Activated gamma-delta T cell treated with anti-CD3 and anti-CD28 coated beads, Interleukin-2, amount 50 U/mL, for 16 hours (primary cell): ENCODE data around the gene CACNA2D1.

ENCODE experiments used
- DNase-seq: peaks from one replicate; pipeline ENCODE4 v3.0.0-alpha.2; 2020; ENCODE audit warnings: low read depth

CACNA2D1 gene

DNA sequence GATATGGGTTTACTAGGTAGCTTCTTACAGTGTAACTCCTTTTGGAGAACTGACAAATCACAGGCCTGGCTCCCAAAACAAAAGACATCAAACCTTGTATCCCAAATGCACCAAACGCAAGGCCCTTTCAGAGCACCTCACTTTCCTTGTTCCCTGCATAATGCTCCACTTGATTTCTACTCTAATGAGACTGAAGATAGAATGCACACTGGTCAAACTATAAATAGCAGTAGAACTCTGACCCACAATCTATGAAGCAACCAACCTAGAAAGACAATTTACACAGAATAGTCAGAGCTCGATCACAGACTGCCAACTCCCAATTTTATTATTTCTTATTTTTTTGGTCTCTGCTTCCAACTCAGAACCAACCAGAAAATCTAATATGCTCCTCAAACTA, 214.4 kb downstream of the CACNA2D1 start:
- DNase-seq: no peak

DNA sequence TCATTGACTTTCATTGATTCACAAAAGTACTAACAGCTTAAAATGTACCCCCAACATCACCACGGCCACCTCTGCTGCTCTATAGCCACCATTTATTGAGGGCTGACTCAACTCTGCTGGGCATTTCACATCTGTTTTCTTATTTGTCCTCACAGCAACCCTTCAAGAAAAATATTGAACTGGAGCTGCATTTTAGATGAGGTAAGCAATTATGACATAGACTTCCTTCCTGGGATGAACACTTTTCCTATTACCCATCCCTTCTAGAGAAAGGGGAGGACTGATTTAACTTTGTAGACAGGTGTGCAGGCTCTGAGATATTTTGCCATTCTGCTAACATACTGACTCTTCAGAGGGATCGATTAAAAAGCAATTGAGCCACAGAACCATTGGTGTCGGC, 217.4 kb downstream of the CACNA2D1 start:
- no peak for DNase-seq

DNA sequence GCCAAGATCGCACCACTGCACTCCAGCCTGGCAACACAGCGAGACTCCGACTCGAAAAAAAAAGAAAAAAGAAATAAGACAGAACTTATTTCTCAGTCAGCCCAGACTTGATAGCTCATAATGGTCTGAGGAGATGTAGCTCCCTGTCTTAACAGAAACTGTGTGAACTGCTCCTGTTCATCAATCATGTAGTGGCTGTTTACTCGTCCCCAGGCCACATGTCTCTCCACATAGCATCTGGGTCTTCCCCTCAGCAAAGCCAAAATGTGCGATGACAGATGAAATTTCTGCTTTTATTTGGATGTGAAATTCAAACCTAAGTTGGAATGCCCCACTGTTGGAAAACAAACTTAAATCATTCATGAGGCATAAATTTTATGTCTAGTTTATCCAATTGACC, 219.0 kb downstream of the CACNA2D1 start:
- DNase-seq: no peak

DNA sequence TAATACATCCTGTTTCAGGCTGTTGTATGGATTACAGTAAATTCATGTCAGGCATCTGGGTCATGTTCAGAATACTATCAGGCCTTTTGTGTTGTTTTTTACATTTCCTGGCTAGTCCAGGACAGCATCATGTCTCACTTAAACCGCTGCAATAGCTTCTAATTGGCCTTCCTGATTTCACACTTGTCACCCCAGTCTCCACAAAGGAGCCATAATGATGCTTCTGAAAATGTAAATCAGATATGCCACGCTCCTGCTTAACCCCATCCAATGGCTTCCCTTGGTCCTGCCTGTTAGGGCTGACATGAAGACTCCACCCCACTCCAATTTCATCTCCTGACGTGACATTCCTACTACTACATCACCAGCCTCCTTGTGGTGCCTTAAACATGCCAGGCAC, 220.0 kb downstream of the CACNA2D1 start:
- no peak for DNase-seq

DNA sequence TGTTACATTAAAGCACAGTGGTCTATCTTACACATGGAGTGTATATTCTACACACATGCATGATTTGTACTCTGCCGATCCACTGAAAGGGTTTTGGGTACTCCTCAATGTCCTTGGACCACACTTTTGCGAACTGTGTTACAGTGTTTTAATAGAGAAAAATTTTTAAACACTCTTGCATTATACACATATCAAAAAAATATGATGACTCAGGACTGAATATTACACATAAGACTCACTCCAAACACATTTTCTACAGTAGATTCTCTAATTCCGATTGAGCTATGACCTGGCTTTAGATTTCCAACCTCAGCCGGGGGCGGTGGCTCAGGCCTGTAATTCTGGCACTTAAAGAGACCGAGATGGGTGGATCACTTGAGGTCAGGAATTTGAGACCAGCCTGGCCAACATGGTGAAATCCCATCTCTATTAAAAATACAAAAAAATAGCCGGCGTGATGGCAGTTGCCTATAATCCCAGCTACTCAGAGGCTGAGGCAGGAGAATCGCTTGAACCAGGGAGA, 222.4 kb downstream of the CACNA2D1 start:
- DNase-seq: no peak

DNA sequence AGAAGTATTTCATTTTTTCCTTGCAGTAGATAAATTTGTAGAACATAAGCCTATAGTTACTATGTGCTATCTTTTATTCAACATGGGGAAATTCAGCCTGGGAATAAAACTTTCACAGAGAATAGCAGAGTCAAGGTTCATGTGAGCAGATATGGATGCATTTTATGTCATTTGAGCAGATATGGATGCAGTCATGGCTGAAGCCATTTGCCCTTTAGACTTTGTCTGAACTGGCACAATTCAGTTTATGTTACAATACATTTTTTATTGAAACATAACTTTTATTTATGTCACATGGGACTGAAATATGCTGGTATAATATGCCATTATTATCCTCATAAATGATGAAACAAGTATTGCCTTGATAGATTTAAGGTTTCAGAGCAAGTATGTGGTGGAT, 231.1 kb downstream of the CACNA2D1 start:
- DNase-seq: no peak

DNA sequence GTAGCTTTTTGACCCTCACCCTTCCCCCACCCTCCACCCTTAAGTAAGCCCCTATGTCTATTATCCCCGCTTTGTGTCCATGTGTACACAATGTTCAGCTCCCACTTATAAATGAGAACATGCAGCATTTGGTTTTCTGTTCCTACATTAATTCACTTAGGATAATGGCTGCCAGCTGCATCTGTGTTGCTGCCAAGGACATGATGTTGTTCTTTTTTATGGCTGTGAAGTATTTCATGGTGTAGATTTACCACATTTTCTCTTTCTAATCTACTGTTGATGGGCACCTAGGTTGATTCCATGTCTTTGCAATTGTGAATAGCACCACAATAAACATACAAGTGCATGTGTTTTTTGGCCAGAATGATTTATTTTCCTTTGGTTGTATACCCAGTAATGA, 232.2 kb downstream of the CACNA2D1 start:
- no peak for DNase-seq

DNA sequence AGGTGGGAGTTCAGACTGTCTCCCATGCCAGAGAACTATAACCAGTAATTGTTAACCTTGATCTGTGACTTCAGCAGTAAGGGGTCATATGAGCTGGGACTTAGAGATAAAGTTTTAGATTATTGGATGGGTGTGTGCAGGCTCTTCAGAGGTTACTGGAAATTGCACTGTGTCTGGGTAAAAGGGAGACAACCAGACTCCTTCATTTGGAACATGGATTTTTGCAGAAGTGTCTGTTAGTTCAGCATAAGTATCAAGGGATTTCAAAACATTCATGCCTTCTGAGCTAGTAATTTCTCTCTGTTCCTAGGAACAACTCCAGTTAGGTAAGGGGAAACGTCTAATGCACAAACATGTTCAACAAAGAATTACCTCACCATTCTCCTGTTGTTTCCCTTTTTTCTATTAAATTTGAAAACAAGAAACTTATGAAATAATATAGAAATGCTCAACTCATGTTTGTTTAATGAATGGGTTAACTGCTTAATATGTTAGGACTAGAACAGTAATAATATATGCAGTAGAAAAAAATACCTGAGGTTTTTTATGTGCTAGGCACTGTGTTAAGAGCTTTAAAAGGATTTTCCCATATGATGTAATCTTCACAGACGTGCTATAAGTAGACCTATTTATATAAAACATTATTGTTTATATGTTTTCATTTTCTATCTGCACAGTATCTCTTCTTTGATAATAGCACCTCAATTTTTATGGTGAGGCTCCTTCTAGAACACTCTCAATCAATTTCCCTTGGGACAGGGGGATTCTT, 233.0 kb downstream of the CACNA2D1 start:
- DNase-seq: no peak

DNA sequence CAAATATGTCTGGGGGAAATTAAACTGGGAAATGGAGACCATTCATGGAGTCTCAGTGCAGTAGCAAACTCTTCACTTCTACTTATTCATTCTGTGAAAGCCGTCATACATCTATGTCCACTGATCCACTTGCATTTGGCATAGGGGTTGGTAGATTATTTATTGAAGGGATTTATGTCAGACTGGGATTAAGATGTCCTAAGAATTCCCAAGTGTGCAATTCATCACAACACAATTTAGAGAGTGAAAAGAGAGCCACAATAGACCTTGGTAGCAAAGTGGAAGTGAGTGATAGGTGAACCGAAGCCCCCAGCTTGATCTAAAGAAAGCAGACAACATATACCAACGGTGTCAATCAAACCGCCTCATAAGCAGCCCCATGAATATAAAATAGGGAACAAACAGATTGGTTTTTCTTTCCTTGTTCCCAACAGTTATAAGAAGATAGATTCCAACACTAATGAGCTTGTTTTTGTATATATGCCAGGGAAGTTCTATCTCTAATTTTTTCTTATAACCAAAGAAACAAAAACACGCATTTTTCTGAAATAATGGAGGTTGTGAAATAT, 234.3 kb downstream of the CACNA2D1 start:
- no peak for DNase-seq

DNA sequence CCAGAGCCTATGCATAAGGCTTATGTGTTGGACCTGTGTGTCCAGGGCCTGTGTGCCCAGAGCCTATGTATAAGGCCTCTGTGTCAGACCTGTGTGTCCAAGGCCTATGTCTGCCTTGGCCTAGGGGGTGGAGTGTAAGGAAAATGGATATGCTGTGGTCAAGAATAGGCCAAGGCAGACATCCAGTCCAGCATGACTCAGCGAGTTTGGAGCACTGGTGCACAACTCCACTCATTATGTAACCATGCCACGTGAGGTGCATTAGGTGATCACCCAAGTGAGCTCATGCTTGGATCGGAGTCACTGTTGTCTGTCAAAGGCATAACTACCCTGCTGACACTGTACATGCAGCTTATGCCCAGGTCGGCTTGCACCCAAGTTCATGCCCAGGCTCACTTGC, 238.9 kb downstream of the CACNA2D1 start:
- DNase-seq: no peak

DNA sequence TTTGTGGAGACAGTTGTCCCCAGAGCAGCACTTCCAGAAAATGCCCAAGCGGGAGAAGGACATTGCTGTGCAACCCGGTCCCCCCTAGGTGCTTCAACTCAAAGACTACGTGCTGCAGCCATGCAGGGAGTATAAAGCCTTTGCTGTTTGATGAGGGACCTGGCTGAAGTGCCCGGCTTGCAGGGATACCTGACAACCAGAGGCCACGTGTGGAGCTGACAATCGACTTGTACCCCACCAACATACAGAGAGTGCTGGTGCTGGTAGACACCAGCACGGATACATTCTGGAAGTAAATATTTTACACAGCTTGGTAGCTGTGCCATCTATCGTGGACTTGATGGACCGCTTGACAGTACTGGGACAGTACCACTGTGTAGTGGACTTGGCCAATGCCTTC, 240.6 kb downstream of the CACNA2D1 start:
- no peak for DNase-seq

DNA sequence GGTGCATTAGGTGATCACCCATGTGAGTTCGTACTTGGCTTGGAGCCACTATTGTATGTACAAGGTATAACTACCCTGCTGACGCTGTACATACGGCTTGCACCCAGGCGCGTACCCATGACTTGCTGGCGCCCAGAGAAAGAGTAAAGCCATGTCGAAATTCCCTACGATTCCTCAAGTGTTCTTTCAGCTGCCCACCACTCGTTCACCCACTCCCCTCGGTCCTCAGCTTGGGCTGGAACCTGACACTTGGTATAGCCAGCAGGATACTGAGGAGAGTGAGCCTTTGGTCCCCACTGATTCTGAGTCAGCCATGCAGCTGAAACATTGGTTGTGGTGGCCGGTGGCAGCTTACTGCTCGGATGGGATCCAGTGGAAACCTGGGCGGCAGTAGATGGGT, 241.5 kb downstream of the CACNA2D1 start:
- DNase-seq: no peak

DNA sequence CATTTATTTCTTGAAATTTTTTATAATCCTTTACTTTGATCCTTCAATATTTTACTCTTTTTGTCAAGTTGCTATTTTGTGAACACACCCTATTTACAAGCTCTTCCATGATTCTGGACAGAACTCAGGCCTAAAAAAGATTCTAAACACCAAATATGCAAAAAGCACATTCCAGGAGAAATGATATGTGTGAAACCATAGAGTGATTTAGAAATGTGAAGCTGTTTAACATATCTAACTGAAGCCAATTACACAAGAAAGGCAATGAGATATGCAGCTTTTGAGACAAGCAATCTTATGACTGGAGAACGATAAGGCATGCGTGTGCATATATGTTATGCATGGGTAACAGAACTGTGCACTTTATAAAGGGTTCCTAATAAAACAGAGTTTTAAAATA, 243.0 kb downstream of the CACNA2D1 start:
- no peak for DNase-seq

DNA sequence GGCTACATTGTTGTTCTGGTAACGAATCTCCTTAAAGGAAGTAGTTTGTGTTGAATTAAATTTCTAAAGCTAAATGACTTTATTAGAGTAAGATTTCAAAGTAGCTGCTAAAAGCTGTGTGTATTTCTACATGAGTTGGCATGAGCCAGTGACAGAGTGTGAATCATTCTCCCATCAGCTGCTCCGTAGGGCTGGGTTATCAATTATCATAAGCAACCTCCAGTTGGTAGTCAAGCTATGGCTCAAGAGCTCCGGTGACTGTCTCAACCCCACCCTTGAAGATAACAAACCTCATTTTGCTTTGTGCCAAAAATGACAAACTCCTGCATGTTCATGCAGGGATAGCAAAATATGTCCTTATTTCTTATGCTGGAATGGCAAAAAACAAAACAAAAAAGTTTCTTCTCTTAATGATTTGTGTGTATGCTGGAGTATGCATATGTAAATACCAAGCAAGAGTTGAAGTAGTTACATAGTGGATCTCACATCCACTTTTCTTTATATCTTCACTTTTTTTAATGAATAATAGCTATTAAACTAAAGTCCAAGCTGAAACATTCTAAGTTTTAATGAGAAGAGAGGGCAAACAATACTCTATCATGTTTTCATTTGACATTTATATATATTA, 249.4 kb downstream of the CACNA2D1 start:
- DNase-seq: no peak

DNA sequence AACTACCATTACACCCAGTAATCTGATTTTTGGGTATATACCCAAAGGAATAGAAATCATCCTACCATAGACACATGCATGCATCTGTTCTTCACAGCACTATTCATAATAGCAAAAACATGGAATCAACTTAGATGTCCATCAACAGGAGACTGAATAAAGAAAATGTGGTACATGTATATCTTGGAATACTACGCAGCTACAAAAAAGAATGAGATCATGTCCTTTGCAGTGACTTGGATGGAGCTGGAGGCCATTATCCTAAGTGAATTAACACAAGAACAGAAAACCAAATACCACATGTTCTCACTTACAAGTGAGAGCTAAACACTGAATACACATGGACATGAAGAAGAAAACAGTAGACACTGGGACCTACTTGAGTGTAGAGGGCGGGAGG, 254.9 kb downstream of the CACNA2D1 start:
- DNase-seq: no peak

DNA sequence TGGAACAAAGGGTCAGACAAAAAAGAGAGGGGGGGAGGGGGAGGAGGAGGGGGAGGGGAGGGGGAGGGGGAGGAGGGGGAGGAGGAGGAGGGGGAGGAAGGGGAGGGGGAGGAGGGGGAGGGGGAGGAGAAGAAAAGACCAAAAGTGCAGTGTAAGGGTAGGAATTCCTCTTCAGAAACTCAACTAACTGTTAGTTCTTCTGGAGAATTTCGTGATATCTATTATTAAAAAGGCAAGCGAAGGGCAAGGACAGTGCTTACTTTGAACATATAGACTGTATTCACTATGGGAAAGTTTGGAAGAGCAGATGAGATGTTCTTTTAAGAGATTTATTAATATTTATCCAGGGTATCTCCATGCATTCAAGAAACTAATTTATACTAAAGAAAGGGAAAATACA, 258.1 kb downstream of the CACNA2D1 start:
- no peak for DNase-seq

DNA sequence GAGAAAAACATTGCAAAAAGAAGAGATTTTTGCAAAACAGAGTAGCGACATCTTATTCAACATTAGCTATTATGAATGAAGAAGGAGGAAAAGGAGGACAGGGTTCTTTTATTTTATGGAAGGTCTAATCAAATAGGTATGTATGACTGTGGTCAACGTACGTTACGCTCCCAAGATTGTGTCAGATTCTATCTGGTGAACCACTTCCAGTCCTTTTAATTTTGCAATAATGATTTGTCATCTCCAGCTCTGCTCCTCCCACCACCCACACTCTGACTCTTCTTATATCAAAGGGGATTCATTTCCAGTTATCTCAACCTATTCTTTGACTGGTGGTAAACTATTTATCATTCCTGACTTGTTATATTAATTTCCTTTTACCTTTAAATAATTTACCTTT, 259.9 kb downstream of the CACNA2D1 start:
- DNase-seq: no peak

DNA sequence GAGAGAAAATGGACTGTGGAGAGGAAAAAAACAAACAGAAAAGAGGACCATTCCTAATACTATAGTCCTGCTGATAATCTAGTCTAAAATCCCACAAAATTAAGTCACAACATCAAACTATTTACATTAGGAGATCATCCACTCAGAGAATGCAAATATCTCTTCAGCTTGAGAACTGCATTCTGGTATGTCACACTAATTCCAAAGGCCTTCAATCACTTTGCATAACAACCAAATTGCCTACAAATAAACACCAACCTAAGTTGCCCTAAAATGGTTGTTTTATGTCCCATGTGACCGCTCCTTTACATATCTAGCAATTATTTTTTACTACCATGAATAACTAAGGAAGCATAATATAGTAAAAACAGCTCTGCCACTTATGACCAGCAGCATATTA, 264.3 kb downstream of the CACNA2D1 start:
- DNase-seq: no peak

DNA sequence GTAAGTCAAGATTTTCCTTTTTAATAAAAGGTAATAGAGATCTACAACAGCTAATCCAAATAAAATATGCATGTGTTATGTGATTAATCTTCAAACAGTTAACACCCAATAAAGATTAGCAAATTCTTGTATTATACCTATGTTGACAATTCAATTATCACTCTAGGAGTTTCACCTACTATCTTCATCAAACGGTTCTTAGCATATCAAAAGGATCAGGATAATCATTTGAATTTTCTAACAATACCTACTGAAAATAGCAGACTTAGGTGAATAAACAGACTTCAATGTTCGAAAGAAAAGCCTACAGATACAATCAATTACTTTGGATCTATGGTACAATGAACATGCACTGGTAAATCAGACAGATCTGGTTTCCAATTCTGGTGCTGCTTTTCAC, 268.3 kb downstream of the CACNA2D1 start:
- DNase-seq: no peak

DNA sequence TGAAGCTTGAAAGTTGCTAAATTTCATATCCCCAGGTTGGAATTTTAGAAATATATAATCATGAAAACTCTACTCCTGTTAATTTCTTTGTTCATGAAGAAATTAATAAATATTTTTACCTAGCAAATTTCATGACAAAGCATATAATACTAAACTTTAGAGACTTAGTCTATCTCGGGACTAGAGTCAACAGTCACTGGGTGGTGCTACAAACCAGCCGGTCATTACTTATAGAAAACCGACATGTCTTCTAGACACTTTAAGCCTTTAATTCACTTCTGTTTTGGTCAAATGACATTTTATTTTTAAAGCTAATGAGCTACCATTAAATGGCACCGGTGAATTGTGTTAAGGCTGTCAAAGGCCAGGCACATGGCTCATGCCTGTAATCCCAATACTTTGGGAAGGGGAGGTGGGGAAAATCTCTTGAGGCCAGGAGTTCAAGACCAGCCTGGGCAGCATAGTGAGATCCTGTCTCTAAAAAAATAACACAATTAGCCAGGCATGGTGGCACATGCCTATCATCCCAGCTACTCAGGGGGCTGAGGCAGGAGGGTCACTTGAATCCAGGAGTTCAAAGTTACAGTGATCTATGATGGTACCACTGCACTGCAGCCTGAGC, 270.1 kb downstream of the CACNA2D1 start:
- DNase-seq: no peak

DNA sequence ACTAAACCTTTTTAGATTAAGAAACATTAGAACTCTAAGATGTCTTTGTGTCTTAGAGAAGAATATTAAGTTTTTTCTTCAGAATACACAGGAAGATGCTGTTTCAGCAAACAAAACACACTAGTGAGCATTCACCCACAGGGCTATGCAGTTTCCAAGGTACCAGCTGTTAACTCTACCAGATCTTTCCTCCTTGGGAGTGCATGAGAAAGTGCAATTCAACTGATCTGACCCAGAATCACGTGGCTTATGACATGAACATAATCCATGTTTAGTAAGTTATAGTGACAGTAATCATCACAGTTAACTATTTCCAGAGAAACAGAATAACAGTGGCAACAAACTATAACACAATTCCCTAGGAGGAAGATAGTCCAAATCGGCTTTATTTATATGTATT, 270.7 kb downstream of the CACNA2D1 start:
- DNase-seq: no peak

DNA sequence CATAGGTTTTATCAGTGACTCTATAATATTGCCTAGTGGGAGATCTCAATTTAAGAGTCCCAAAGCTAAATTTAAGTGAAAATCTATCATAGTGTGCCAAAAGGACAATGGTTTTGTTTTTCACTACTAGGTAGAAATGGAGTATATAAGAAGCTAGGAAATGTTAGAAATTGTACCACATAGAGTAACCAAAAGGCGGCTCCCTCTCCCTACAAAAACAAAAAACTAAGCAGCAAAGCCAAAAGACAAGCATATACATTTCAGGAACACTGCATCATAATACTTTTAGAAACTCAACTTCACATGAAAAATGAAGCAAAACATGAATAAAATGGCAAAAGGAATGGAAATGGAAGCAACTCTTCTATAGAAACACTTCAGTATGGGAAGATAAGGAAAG, 271.6 kb downstream of the CACNA2D1 start:
- no peak for DNase-seq
